ENCODE results near the gene SLC12A8.

DNA sequence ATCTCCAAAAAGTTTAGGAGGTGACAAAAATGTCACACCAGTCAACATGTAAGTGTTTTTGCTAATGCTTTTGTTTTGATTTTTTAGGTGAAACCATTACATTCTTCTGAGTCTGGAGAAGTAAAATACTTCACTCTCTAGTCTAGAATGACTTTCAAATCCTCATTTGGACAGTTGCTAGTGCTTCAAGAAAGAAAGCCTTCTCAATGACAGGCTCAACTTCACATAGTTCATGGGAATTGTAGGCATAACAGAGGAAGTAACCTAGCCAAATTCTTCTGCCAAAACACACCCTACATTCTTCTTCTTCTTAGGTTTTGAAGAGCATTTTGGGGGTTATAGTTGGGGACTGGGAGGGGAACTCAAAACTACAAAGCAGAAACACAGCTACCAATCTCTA is 127.4 kb downstream of the SLC12A8 start:
- no peak for TF ChIP-seq POLR2A (IDR thresholded peaks at IDR 0.05)
- TF ChIP-seq, protein P1, sequence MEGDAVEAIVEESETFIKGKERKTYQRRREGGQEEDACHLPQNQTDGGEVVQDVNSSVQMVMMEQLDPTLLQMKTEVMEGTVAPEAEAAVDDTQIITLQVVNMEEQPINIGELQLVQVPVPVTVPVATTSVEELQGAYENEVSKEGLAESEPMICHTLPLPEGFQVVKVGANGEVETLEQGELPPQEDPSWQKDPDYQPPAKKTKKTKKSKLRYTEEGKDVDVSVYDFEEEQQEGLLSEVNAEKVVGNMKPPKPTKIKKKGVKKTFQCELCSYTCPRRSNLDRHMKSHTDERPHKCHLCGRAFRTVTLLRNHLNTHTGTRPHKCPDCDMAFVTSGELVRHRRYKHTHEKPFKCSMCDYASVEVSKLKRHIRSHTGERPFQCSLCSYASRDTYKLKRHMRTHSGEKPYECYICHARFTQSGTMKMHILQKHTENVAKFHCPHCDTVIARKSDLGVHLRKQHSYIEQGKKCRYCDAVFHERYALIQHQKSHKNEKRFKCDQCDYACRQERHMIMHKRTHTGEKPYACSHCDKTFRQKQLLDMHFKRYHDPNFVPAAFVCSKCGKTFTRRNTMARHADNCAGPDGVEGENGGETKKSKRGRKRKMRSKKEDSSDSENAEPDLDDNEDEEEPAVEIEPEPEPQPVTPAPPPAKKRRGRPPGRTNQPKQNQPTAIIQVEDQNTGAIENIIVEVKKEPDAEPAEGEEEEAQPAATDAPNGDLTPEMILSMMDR (IDR thresholded peaks at IDR 0.05): no peak

Data from right lobe of liver (tissue), 4 donors.